Ovary (tissue), 9 donors: ENCODE data around the gene HDHD5. TPM values are rescaled to one million over a fixed set of nuclear protein-coding genes. Genes with fewer than 3 reads are reported as not detected.

Source experiments
- DNase-seq, 5 donors: peaks; one replicate each; pipeline ENCODE4 v3.0.0-alpha.2; 2019 to 2020
- H3K27ac ChIP-seq, 2 donors: fragments of 200-600 bp; one replicate each; pipeline versions ENCODE4 v1.5.1 to v1.8.0; 2019 to 2022
- H3K27me3 ChIP-seq: fragments of 200-600 bp; one replicate; pipeline ENCODE4 v1.8.0; 2022
- H3K36me3 ChIP-seq: fragments of 200-600 bp; sonication (generic); one replicate; pipeline ENCODE4 v1.5.1; 2019
- H3K4me1 ChIP-seq: one replicate; pipeline ENCODE4 v1.8.1; 2013; ENCODE audit warnings: mild to moderate bottlenecking, moderate library complexity; ENCODE audit not compliant: insufficient read depth
- H3K4me3 ChIP-seq: fragments of 200-600 bp; sonication (generic); one replicate; pipeline ENCODE4 v1.5.1; 2017
- H3K9me3 ChIP-seq, 2 donors: fragments of 200-600 bp in 1 of 2; sonication (generic) in 1 of 2; one replicate each; pipeline versions ENCODE4 v1.5.1 to v1.8.1; 2013 to 2019; ENCODE audit warnings: mild to moderate bottlenecking in 1 of 2, moderate library complexity in 1 of 2
- CTCF ChIP-seq, 3 donors: fragments of 450-650 bp in 2 of 3; fragments of 200-600 bp in 1 of 3; IDR thresholded peaks; one replicate each; pipeline versions ENCODE4 v1.5.1 to v1.8.0; 2016 to 2022; ENCODE audit warnings: antibody characterized with exemption in 3 of 3, mild to moderate bottlenecking in 1 of 3
- EP300 ChIP-seq: sonication (generic); formaldehyde crosslinking; IDR thresholded peaks from one replicate; pipeline ENCODE4 v1.6.1; 2017; ENCODE audit warnings: antibody characterized with exemption
- POLR2A ChIP-seq: fragments of 450-650 bp; IDR thresholded peaks from one replicate; pipeline ENCODE4 v1.6.1; 2017; ENCODE audit warnings: antibody characterized with exemption, mild to moderate bottlenecking, moderate library complexity
- WGBS, 3 donors: extraction: QIAGEN DNeasy Blood & Tissue Kit in 1 of 3; methylation state at CpG; one replicate each; pipeline versions ENCODE4 v1.1.5 to v1.1.7; 2013 to 2017; 5-methylcytosine and 5-hydroxymethylcytosine counted together
- intact Hi-C, 4 donors: fragments of 100-400 bp; cut with DNase I; formaldehyde crosslinking; loops; one replicate each; pipeline versions ENCODE4 v1.11.0 to v1.15.1; 2022 to 2023
- polyA plus RNA-seq, 2 donors: library from polyadenylated mRNA; stranded (reverse); fragments of 200-250 nt in 1 of 2; fragments of 350-450 nt in 1 of 2; fragmentation: Illumina TruSeq in 1 of 2; extraction: RNeasy Lipid Tissue Mini Kit (QIAGEN cat#74804) in 1 of 2; gene quantifications; one replicate each; pipeline ENCODE4 v1.2.3, GENCODE V29; 2013 to 2014
- total RNA-seq, 7 donors: library from RNA; depleted of rRNA in 2 of 7; stranded (reverse); fragments of >200 nt in 2 of 7; fragmentation: NEBNext Ultra II Directional in 3 of 7; extraction: Animal tissue kit (Norgen Biotek cat#: 25700) in 3 of 7; gene quantifications; one replicate each; pipeline versions ENCODE4 v1.1.0 to v1.2.4, GENCODE V29; 2016 to 2023
- donor health status: DM: no; HTN: no; CAD: no; lungs with moderate emphysema.
- donor health status: DM: no; HTN: no; CAD: no.
- donor health status: Bipolar disorder and iron deficiency.
- donor health status: DM: yes; HTN: yes; CAD: no.
- donor health status: DM: no; HTN: no; CAD: no.
- donor health status: DM: yes; HTN: yes; CAD: no.

HDHD5 gene
- total and polyA plus RNA-seq, 9 donors, result 8.9 to 29.5 (median 23.9) TPM

GRCh38 chr22:17115945-17116565 is 43.0 kb downstream of the HDHD5 start:
- intact Hi-C loops, result no loop called here
- Histone ChIP-seq H3K4me1 (peaks cover 2% of the 10 kb centered on the region), H3K9me3 (no peaks in the 10 kb centered on the region), H3K4me3 (no peak overlapping the region), H3K27ac (no peak overlapping the region), H3K36me3 (no peaks in the 10 kb centered on the region), H3K27me3 (no peaks in the 10 kb centered on the region)
- TF ChIP-seq POLR2A (no peak), CTCF (IDR thresholded peaks at IDR 0.05) (no peak), EP300 (no peak)
- WGBS, 3 donors, result 64 to 70% (median 66%) methylated on average over 5 of the region's 5 CpGs
- DNase-seq, result no peak

- no peak overlapping the region for H3K27ac ChIP-seq
- no peaks in the 10 kb centered on the region for H3K36me3 ChIP-seq
- no peaks in the 10 kb centered on the region for H3K27me3 ChIP-seq
- no peak for TF ChIP-seq EP300
- no peak for TF ChIP-seq POLR2A
- TF ChIP-seq CTCF (IDR thresholded peaks at IDR 0.05), result no peak
- H3K9me3 ChIP-seq, result no peaks in the 10 kb centered on the region
- no peak overlapping the region for H3K4me3 ChIP-seq
- DNase-seq, result no peak
- no peaks in the 10 kb centered on the region for H3K4me1 ChIP-seq
- WGBS, 3 donors, result 35 to 52% (median 41%) methylated on average over 4 of the region's 4 CpGs
- intact Hi-C loops, result no loop called here
Measured at GRCh38 chr22:17115236-17115635, 43.8 kb downstream of the HDHD5 start.

GRCh38 chr22:17114898-17115235 is 44.2 kb downstream of the HDHD5 start:
- Histone ChIP-seq H3K36me3 (no peaks in the 10 kb centered on the region), H3K27ac (no peak overlapping the region), H3K4me3 (no peak overlapping the region), H3K27me3 (no peaks in the 10 kb centered on the region), H3K4me1 (no peaks in the 10 kb centered on the region), H3K9me3 (no peaks in the 10 kb centered on the region)
- 79 to 88% (median 80%) methylated on average over 9 of the region's 9 CpGs for WGBS, 3 donors
- DNase-seq, result no peak
- TF ChIP-seq CTCF (IDR thresholded peaks at IDR 0.05) (no peak), POLR2A (no peak), EP300 (no peak)
- intact Hi-C loops, result no loop called here

GRCh38 chr22:17114173-17114897 is 44.7 kb downstream of the HDHD5 start:
- Histone ChIP-seq H3K9me3 (no peaks in the 10 kb centered on the region), H3K27me3 (no peaks in the 10 kb centered on the region), H3K27ac (no peak overlapping the region), H3K4me3 (no peak overlapping the region), H3K4me1 (no peaks in the 10 kb centered on the region), H3K36me3 (no peaks in the 10 kb centered on the region)
- intact Hi-C loops, result no loop called here
- no peak for DNase-seq
- WGBS, 3 donors, result 49 to 60% (median 60%) methylated on average over 13 of the region's 13 CpGs
- TF ChIP-seq CTCF (IDR thresholded peaks at IDR 0.05) (no peak), POLR2A (no peak), EP300 (no peak)
